KMS-11 (cell line): ENCODE measurements around the gene SHTN1.

Experiments
- H2AFZ ChIP-seq: fragments of 200-600 bp; sonication (generic); 2 replicates; pipeline ENCODE4 v1.6.1; 2016; ENCODE audit warnings: antibody characterized with exemption, mixed run types, low read depth
- H3K27ac ChIP-seq: fragments of 200-600 bp; sonication (generic); 2 replicates; pipeline ENCODE4 v1.6.1; 2016; ENCODE audit warnings: mild to moderate bottlenecking, mixed run types
- H3K27me3 ChIP-seq: fragments of 200-600 bp; sonication (generic); 2 replicates; pipeline ENCODE4 v1.6.1; 2017; ENCODE audit warnings: mild to moderate bottlenecking, low read depth, mixed run types, moderate library complexity; ENCODE audit not compliant: insufficient read depth
- H3K36me3 ChIP-seq: fragments of 200-600 bp; sonication (generic); 2 replicates; pipeline ENCODE4 v1.6.1; 2017; ENCODE audit warnings: mild to moderate bottlenecking, mixed run types; ENCODE audit not compliant: insufficient read depth
- H3K4me1 ChIP-seq: fragments of 200-600 bp; sonication (generic); 2 replicates; pipeline ENCODE4 v1.6.1; 2016; ENCODE audit warnings: mild to moderate bottlenecking, low read depth, mixed run types; ENCODE audit not compliant: poor library complexity, severe bottlenecking
- H3K4me2 ChIP-seq: fragments of 200-600 bp; sonication (generic); 2 replicates; pipeline ENCODE4 v1.7.0; 2016; ENCODE audit warnings: mild to moderate bottlenecking, mixed run types
- H3K4me3 ChIP-seq: fragments of 200-600 bp; sonication (generic); IDR thresholded peaks from 2 replicates; pipeline ENCODE4 v1.6.1; 2017; ENCODE audit warnings: low read depth, low read length, mixed read lengths; ENCODE audit not compliant: insufficient read depth
- H3K79me2 ChIP-seq: fragments of 200-600 bp; sonication (generic); 2 replicates; pipeline ENCODE4 v1.6.1; 2016; ENCODE audit warnings: low read depth, mixed run types; ENCODE audit not compliant: insufficient read depth
- H3K9ac ChIP-seq: fragments of 200-600 bp; sonication (generic); 2 replicates; pipeline ENCODE4 v1.6.1; 2016; ENCODE audit warnings: mild to moderate bottlenecking, mixed run types
- H4K20me1 ChIP-seq: fragments of 200-600 bp; sonication (generic); 2 replicates; pipeline ENCODE4 v1.6.1; 2016; ENCODE audit warnings: mild to moderate bottlenecking, mixed run types; ENCODE audit not compliant: insufficient read depth
- CTCF ChIP-seq: fragments of 200-600 bp; sonication (generic); conservative IDR thresholded peaks from 2 replicates; pipeline ENCODE4 v1.6.1; 2017; ENCODE audit warnings: low read depth, mild to moderate bottlenecking, antibody characterized with exemption, low read length, moderate library complexity, mixed read lengths

Gene SHTN1

GRCh38 chr10:116836902-116837523 lies 168.0 kb downstream of the SHTN1 start:
- no peak for TF ChIP-seq CTCF
- H3K9ac ChIP-seq, result no peak overlapping the region
- no peaks in the 10 kb centered on the region for H3K4me1 ChIP-seq
- H4K20me1 ChIP-seq, result no peaks in the 10 kb centered on the region
- no peaks in the 10 kb centered on the region for H3K27me3 ChIP-seq
- H3K4me3 ChIP-seq, result no peak overlapping the region
- no peak overlapping the region for H3K4me2 ChIP-seq
- H2AFZ ChIP-seq, result no peak overlapping the region
- no peaks in the 10 kb centered on the region for H3K79me2 ChIP-seq
- no peaks in the 10 kb centered on the region for H3K36me3 ChIP-seq
- no peak overlapping the region for H3K27ac ChIP-seq

GRCh38 chr10:116836083-116836482 lies 168.9 kb downstream of the SHTN1 start:
- H3K4me2 ChIP-seq, result no peak overlapping the region
- no peaks in the 10 kb centered on the region for H3K36me3 ChIP-seq
- H2AFZ ChIP-seq, result no peak overlapping the region
- no peak overlapping the region for H3K4me3 ChIP-seq
- H3K9ac ChIP-seq, result no peak overlapping the region
- H3K79me2 ChIP-seq, result no peaks in the 10 kb centered on the region
- no peak for TF ChIP-seq CTCF
- H3K27ac ChIP-seq, result no peak overlapping the region
- H3K4me1 ChIP-seq, result no peaks in the 10 kb centered on the region
- H4K20me1 ChIP-seq, result no peaks in the 10 kb centered on the region
- H3K27me3 ChIP-seq, result no peaks in the 10 kb centered on the region

GRCh38 chr10:116835658-116836057 lies 169.3 kb downstream of the SHTN1 start:
- Histone ChIP-seq H3K36me3 (no peaks in the 10 kb centered on the region), H2AFZ (no peak overlapping the region), H3K4me2 (no peak overlapping the region), H3K4me1 (no peaks in the 10 kb centered on the region), H3K27me3 (no peaks in the 10 kb centered on the region), H3K27ac (no peak overlapping the region), H4K20me1 (no peaks in the 10 kb centered on the region), H3K4me3 (no peak overlapping the region), H3K9ac (no peak overlapping the region), H3K79me2 (no peaks in the 10 kb centered on the region)
- TF ChIP-seq CTCF, result no peak

GRCh38 chr10:116833986-116834985 lies 170.7 kb downstream of the SHTN1 start:
- Histone ChIP-seq H3K9ac (no peak overlapping the region), H3K4me1 (no peaks in the 10 kb centered on the region), H2AFZ (no peak overlapping the region), H3K4me3 (no peak overlapping the region), H3K4me2 (no peak overlapping the region), H3K79me2 (no peaks in the 10 kb centered on the region), H4K20me1 (no peaks in the 10 kb centered on the region), H3K27me3 (no peaks in the 10 kb centered on the region), H3K27ac (no peak overlapping the region), H3K36me3 (no peaks in the 10 kb centered on the region)
- no peak for TF ChIP-seq CTCF
